ENCODE measurements around the gene SNAPC3.
A peak's percentile ranks its signal among the peaks of the same experiment; 100 is the strongest.

The SNAPC3 gene

GRCh38 chr9:15492485-15493150 is 69.9 kb downstream of the SNAPC3 start:
- DNase-seq (ENCODE audit: low spot score): no peak

GRCh38 chr9:15498246-15498995 is 75.7 kb downstream of the SNAPC3 start:
- DNase-seq (ENCODE audit: low spot score): no peak

- DNase-seq (ENCODE audit: low spot score): peak; percentile 4
Observed at GRCh38 chr9:15499139-15499538, 76.5 kb downstream of the SNAPC3 start.

- no peak for DNase-seq (ENCODE audit: low spot score)
Observed at GRCh38 chr9:15501179-15501578, 78.5 kb downstream of the SNAPC3 start.

- DNase-seq (ENCODE audit: low spot score): no peak
Observed at GRCh38 chr9:15501803-15502202, 79.1 kb downstream of the SNAPC3 start.

GRCh38 chr9:15505921-15506320 is 83.2 kb downstream of the SNAPC3 start:
- DNase-seq (ENCODE audit: low spot score): no peak

DNA sequence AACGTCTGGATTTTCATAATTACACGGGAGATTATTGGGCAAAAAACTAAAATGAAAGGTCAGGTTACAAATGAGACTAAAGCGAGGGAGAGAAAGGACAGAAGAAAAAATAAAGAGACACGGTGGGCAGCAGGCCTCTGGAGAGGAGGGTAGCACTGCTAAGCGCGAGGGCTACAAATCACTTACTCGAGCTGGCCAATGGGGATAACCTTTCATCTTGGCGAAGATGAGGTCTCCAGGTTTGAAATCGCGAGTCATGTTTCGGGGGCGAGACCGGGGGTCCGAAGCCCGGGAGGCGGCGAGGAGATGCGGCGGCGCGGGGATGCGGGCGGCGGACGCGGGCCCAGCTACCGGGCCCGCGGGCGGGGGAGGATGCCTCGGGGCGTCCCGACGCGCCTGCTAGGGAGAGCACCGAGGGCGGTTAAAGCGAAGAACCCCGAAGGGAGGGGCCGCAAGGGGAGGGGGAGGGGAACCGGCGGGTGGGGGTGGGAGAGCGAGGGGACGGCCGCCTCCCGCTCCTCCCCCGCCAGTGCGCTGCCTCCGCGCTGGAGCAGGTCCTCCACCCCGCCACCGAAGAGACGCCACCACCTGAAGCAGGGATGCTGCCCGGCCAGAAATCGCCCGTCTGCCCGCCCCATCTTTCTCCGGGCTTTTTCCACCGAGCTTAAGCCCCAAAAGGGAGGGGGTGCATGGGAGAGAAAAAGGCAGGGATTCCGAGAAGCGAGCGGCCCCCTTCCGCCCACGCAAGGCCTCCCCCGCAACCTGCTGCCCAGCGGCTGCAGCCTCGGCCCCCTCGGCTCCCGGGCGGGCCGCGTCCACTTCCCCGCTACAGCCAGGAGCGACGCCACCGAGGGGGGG is 87.5 kb downstream of the SNAPC3 start:
- peak; percentile 61 for DNase-seq (ENCODE audit: low spot score)

DNA sequence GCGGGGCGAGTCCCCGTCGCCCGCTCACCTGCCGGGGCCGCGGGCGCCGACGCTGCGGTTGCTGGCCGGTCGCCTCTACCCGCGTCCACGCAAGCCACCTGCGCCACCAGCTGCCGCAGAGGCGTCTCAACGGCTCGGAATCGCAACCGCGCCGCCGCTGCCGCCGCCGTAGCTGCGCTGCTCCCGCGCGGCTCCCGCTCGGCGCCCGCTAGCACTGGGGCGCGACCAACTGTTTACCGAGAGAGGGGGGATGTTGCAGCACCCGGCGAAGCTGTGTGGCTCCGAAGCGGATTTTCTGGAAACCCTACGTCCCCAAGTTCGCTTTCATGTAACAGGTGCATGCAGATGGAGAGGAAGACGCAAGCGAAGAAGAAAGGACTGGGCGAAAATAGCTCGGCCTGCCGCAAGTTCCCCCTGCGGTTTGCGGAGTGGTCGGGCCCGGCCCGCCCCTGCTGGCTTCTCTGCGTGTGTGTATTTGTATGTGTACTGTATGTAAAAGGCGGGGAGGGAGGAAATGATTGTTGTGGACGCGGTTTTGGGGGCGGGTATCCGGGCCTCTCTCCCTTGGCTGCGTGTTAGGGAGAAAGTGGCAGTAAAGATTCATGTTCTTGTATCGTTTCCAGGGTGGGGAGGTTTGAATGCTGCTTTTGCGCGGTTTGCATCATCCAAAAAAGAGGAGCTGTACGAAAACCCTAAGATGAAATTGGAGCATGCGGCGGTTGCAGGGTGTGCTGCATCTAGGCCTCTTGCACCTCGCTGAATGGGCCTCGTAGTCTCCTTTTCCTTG is 88.3 kb downstream of the SNAPC3 start, which contains the start of gene PSIP1:
Gene PSIP1, minus strand, starts transcription at position 182 of the 787 bp plus-strand sequence. CDS start 782 bp downstream, outside the sequence.
- DNase-seq (ENCODE audit: low spot score): peak; percentile 86

Measured in CD4-positive, alpha-beta T cell treated with Interleukin-15 for 4 hours (primary cell).